Upper lobe of left lung (tissue), 6 donors: Measurements from ENCODE around the gene RAB9B. TPM values are rescaled to one million over a fixed set of nuclear protein-coding genes. Genes with fewer than 3 reads are reported as not detected.

Experiments used
- ATAC-seq, 2 donors: fragments of 200-7000 bp; cut with Tn5 transposase; one replicate each; pipeline ENCODE4 v1.9.1; 2022; ENCODE audit warnings: mild to moderate bottlenecking in 2 of 2, moderate library complexity in 2 of 2; ENCODE audit not compliant: low FRiP score in 2 of 2
- DNase-seq, 2 donors: peaks; one replicate each; pipeline ENCODE4 v3.0.0-alpha.2; 2019 to 2020
- H3K27ac ChIP-seq, 4 donors: fragments of 200-600 bp; sonication (generic); one replicate each; pipeline ENCODE4 v1.5.1; 2016 to 2019
- H3K27me3 ChIP-seq, 4 donors: fragments of 200-600 bp; sonication (generic); one replicate each; pipeline ENCODE4 v1.5.1; 2017 to 2019
- H3K36me3 ChIP-seq, 4 donors: fragments of 200-600 bp; sonication (generic); one replicate each; pipeline ENCODE4 v1.5.1; 2016 to 2019
- H3K4me1 ChIP-seq, 4 donors: fragments of 200-600 bp; sonication (generic); one replicate each; pipeline ENCODE4 v1.5.1; 2018 to 2019
- H3K4me3 ChIP-seq, 4 donors: fragments of 200-600 bp; sonication (generic); one replicate each; pipeline ENCODE4 v1.5.1; 2017 to 2019; ENCODE audit warnings: mild to moderate bottlenecking in 2 of 4, moderate library complexity in 1 of 4
- H3K9me3 ChIP-seq, 4 donors: fragments of 200-600 bp; sonication (generic); one replicate each; pipeline ENCODE4 v1.5.1; 2018 to 2019
- EP300 ChIP-seq, 4 donors: sonication (generic); formaldehyde crosslinking; IDR thresholded peaks; one replicate each; pipeline ENCODE4 v1.5.1; 2017; ENCODE audit warnings: antibody characterized with exemption in 4 of 4, control low read depth in 2 of 4
- POLR2A ChIP-seq, 4 donors: fragments of 450-650 bp; IDR thresholded peaks; one replicate each; pipeline ENCODE4 v1.5.1; 2016 to 2017; ENCODE audit warnings: antibody characterized with exemption in 4 of 4, mild to moderate bottlenecking in 2 of 4
- POLR2AphosphoS5 ChIP-seq, 2 donors: sonication (generic); formaldehyde crosslinking; IDR thresholded peaks; one replicate each; pipeline ENCODE4 v1.5.1; 2017; ENCODE audit warnings: antibody characterized with exemption in 2 of 2
- WGBS, 2 donors: methylation state at CpG; one replicate each; pipeline ENCODE4 v1.1.5; 2017 to 2018; 5-methylcytosine and 5-hydroxymethylcytosine counted together
- total RNA-seq, 6 donors: library from RNA; depleted of rRNA in 4 of 6; stranded (reverse); fragments of >200 nt in 4 of 6; gene quantifications; one replicate each; pipeline versions ENCODE4 v1.1.0 to v1.2.1, GENCODE V29; 2016 to 2021
- TF ChIP-seq, protein P1 (sequence below), 6 experiments: fragments of 450-650 bp in 4 of 6; fragments of 200-600 bp in 2 of 6; sonication (generic) in 2 of 6; IDR thresholded peaks; one replicate each; pipeline ENCODE4 v1.5.1; 2016 to 2019; ENCODE audit warnings: antibody characterized with exemption in 6 of 6
- donor health status: DM: no; HTN: no; CAD: no; lungs with moderate emphysema.
- donor health status: DM: no; HTN: yes; CAD: no; lungs with severe emphysema.

The RAB9B gene, protein sequence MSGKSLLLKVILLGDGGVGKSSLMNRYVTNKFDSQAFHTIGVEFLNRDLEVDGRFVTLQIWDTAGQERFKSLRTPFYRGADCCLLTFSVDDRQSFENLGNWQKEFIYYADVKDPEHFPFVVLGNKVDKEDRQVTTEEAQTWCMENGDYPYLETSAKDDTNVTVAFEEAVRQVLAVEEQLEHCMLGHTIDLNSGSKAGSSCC
- 1 to 10 TPM in 2 of 6 donors, under 1 TPM in 3, not detected in 1; 0.37 to 1.1 (median 0.84) TPM for total RNA-seq

DNA sequence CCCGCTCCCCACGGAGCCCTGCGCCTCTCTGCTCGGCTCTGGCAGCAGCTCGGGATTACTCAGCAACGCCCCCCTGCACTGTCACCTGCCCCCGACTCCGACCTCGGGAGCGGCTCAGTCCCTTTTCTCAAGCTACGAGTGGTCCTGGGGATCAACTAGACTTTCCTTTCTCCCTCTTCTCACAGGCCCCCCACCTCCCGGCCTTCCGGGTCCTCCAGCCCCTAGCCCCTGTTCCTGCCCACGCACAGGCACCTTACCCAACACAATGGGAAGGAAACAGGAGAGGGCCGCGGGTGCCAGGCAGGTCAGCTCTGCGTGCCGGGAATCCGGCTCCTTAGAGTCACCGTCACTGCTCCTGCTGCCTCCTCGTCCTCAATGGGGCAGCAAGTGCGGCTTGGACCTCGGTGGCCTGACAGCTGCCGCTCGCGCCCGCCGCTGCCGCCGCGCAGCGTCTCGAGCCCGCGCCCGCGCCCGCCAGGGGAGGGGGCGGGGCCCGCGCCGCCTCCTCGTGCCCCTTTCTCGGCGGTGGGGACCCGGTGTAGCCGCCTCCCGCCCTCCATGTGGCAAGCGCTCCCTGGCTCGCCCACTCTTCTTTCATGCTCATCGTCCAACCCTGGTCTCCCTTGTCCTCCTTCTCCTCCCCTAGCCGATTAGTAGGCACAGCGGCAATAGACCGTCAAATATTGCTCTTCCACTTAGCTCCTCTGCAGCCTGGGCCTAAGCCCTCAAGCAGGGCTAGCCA lies at the start of gene RAB9B:
Gene RAB9B (minus strand): TSS at position 455 of the 742 bp plus-strand sequence. CDS start 6,473 bp downstream, outside the sequence.
- Histone ChIP-seq H3K27ac (peak within 1 kb of the TSS in 1 of 4 donors; percentile 32), H3K9me3 (no peaks in the 10 kb centered on the region), H3K4me1 (no peaks in the 10 kb centered on the region), H3K36me3 (no peaks in the 10 kb centered on the region), H3K4me3 (peak within 1 kb of the TSS; percentile 26 to 63 (median 52)), H3K27me3 (peaks cover 0 to 7% (median 0%) of the 10 kb centered on the region in 4 donors)
- DNase-seq (peak; percentile 64 to 87), ATAC-seq (peak; percentile 84 to 94)
- 0 to 13% methylated on average over 3 to 50 of the region's 54 CpGs for WGBS, 2 donors
- TF ChIP-seq, protein P1, sequence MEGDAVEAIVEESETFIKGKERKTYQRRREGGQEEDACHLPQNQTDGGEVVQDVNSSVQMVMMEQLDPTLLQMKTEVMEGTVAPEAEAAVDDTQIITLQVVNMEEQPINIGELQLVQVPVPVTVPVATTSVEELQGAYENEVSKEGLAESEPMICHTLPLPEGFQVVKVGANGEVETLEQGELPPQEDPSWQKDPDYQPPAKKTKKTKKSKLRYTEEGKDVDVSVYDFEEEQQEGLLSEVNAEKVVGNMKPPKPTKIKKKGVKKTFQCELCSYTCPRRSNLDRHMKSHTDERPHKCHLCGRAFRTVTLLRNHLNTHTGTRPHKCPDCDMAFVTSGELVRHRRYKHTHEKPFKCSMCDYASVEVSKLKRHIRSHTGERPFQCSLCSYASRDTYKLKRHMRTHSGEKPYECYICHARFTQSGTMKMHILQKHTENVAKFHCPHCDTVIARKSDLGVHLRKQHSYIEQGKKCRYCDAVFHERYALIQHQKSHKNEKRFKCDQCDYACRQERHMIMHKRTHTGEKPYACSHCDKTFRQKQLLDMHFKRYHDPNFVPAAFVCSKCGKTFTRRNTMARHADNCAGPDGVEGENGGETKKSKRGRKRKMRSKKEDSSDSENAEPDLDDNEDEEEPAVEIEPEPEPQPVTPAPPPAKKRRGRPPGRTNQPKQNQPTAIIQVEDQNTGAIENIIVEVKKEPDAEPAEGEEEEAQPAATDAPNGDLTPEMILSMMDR (IDR thresholded peaks at IDR 0.05): no peak
- TF ChIP-seq POLR2A (IDR thresholded peaks at IDR 0.05): no peak
- no peak for TF ChIP-seq EP300 (IDR thresholded peaks at IDR 0.05)

DNA sequence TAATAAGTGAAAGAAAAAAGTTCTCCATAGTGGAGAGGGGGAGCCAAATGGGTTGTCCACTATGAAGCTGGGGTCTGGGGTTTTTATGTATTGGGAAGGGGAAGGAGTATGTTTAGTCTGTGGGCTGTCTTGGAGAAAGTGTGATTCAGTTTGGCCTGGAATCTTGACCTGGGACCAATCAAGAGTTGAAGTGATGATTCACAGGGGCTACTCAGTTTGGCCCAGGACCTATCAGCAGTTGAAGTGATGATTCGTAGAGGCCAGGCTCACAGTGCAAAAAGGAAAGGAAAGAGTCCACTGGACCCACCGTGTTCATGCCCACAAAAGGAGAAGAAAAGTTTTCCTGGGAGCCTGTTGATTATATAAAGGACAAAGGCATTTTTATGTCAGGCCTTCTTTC lies 47.3 kb upstream of the RAB9B start:
- H3K36me3 ChIP-seq: no peaks in the 10 kb centered on the region
- WGBS, 2 donors: 54 to 80% methylated on average over 2 of the region's 2 CpGs
- H3K27me3 ChIP-seq: no peaks in the 10 kb centered on the region
- H3K9me3 ChIP-seq: no peaks in the 10 kb centered on the region
- ATAC-seq (no peak), DNase-seq (no peak)
- no peak overlapping the region for H3K4me3 ChIP-seq
- no peak overlapping the region for H3K27ac ChIP-seq
- TF ChIP-seq POLR2A (IDR thresholded peaks at IDR 0.05) (no peak), POLR2AphosphoS5 (IDR thresholded peaks at IDR 0.05) (no peak), EP300 (IDR thresholded peaks at IDR 0.05) (no peak)
- TF ChIP-seq, protein P1 (IDR thresholded peaks at IDR 0.05): no peak
- H3K4me1 ChIP-seq: no peaks in the 10 kb centered on the region

DNA sequence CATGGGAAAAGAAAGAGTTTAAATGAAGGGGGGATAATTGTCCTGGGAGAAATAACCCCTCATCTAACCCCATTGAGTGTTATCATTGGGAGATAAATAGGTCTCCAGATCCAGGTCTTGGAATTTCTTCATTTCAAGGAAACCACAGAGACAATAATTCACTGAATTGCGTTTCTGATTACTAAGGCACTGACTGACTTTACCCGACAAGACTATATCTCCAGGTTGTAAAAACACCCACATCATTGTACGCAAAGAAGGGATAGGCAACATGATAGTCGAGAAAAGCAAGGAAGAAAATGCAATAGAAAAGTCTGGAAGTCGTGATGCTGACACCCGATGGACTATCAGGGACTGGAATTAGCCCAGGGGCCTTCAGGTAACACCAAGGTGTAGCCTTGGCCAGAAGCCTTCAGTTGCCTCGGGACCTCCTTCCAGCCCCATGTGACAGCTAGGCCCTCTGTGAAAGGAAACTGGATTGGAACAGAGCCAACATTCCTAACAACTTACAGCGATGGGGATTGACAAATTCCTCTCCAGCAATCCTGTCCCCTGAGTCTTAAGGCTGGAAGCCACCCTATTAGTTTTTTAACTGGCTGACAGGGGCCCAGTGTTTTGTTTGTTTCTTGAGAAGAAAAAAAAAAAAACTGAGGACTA lies 46.5 kb upstream of the RAB9B start:
- H3K36me3 ChIP-seq: no peaks in the 10 kb centered on the region
- peak in 1 of 2 donors; percentile 51 for ATAC-seq
- no peak overlapping the region for H3K27ac ChIP-seq
- H3K4me3 ChIP-seq: no peak overlapping the region
- no peaks in the 10 kb centered on the region for H3K27me3 ChIP-seq
- TF ChIP-seq, protein P1 (IDR thresholded peaks at IDR 0.05): no peak
- TF ChIP-seq POLR2A (IDR thresholded peaks at IDR 0.05): no peak
- TF ChIP-seq POLR2AphosphoS5 (IDR thresholded peaks at IDR 0.05): no peak
- no peak for TF ChIP-seq EP300 (IDR thresholded peaks at IDR 0.05)
- H3K4me1 ChIP-seq: no peaks in the 10 kb centered on the region
- 70 to 95% methylated on average over 6 to 8 of the region's 8 CpGs for WGBS, 2 donors
- no peaks in the 10 kb centered on the region for H3K9me3 ChIP-seq
- DNase-seq: no peak

DNA sequence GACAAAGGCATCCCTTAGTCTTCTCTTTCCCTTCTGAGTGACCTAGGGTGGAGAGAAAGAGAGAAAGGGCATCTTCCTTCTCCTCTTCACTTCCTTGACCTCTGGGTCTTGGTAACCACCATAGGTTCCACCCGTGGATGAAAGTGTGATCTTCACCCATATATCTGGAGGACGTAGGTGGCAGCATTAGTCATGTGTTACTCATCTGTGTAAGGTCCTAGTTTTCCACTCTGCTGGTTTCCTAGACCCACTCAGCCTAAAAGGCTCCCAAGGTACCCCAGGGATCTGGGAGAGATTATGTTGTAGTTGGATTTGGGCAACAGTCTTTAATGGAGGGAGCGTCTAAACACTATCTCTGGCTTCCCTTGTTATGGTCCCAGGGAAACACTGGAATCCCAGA lies 45.5 kb upstream of the RAB9B start:
- H3K27me3 ChIP-seq: no peaks in the 10 kb centered on the region
- WGBS, 2 donors: 80 to 92% methylated on average over 2 to 3 of the region's 3 CpGs
- TF ChIP-seq, protein P1 (IDR thresholded peaks at IDR 0.05): no peak
- no peak for TF ChIP-seq EP300 (IDR thresholded peaks at IDR 0.05)
- TF ChIP-seq POLR2AphosphoS5 (IDR thresholded peaks at IDR 0.05): no peak
- TF ChIP-seq POLR2A (IDR thresholded peaks at IDR 0.05): no peak

More for the DNA sequence above, 45.5 kb upstream of the RAB9B start:
- ATAC-seq: no peak
- H3K27ac ChIP-seq: no peak overlapping the region
- no peak for DNase-seq
- H3K36me3 ChIP-seq: no peaks in the 10 kb centered on the region
- no peak overlapping the region for H3K4me3 ChIP-seq
- no peaks in the 10 kb centered on the region for H3K4me1 ChIP-seq
- no peaks in the 10 kb centered on the region for H3K9me3 ChIP-seq
